Measurements from ENCODE around the gene USP15.

The USP15 gene

GRCh38 chr12:62261876-62262517, 1.8 kb downstream of the USP15 start:
- TF ChIP-seq CTCF (IDR thresholded peaks at IDR 0.05; ENCODE audit: insufficient read depth, low read length, poor library complexity, severe bottlenecking), result no peak
- Histone ChIP-seq H3K4me3 (replicated peaks; ENCODE audit: low read depth, low read length) (peak overlapping the region; percentile 98), H3K27me3 (replicated peaks; ENCODE audit: control insufficient read depth, insufficient read depth, low read length) (no peaks in the 10 kb centered on the region), H3K36me3 (ENCODE audit: control insufficient read depth, insufficient read depth, low read length) (no peaks in the 10 kb centered on the region; the same call in 1 of the 2 replicates)
- DNase-seq (ENCODE audit: extremely low read depth, insufficient read length), result no peak

GRCh38 chr12:62263232-62263631, 3.0 kb downstream of the USP15 start:
- H3K27me3 ChIP-seq (replicated peaks; ENCODE audit: control insufficient read depth, insufficient read depth, low read length), result no peaks in the 10 kb centered on the region
- TF ChIP-seq CTCF (IDR thresholded peaks at IDR 0.05; ENCODE audit: insufficient read depth, low read length, poor library complexity, severe bottlenecking), result no peak
- no peak for DNase-seq (ENCODE audit: extremely low read depth, insufficient read length)
- no peak overlapping the region; the same call in 1 of the 2 replicates for H3K4me3 ChIP-seq (replicated peaks; ENCODE audit: low read depth, low read length)
- H3K36me3 ChIP-seq (ENCODE audit: control insufficient read depth, insufficient read depth, low read length), result no peaks in the 10 kb centered on the region; the same call in 1 of the 2 replicates

GRCh38 chr12:62263966-62264365, 3.8 kb downstream of the USP15 start:
- no peak for TF ChIP-seq CTCF (IDR thresholded peaks at IDR 0.05; ENCODE audit: insufficient read depth, low read length, poor library complexity, severe bottlenecking)
- no peak overlapping the region; the same call in 1 of the 2 replicates for H3K4me3 ChIP-seq (replicated peaks; ENCODE audit: low read depth, low read length)

GRCh38 chr12:62264706-62265105, 4.5 kb downstream of the USP15 start:
- no peak for DNase-seq (ENCODE audit: extremely low read depth, insufficient read length)
- Histone ChIP-seq H3K36me3 (ENCODE audit: control insufficient read depth, insufficient read depth, low read length) (no peaks in the 10 kb centered on the region; the same call in 1 of the 2 replicates), H3K27me3 (replicated peaks; ENCODE audit: control insufficient read depth, insufficient read depth, low read length) (no peaks in the 10 kb centered on the region), H3K4me3 (replicated peaks; ENCODE audit: low read depth, low read length) (peak overlapping the region; percentile 20)
- no peak for TF ChIP-seq CTCF (IDR thresholded peaks at IDR 0.05; ENCODE audit: insufficient read depth, low read length, poor library complexity, severe bottlenecking)

More at GRCh38 chr12:62263966-62264365, 3.8 kb downstream of the USP15 start:
- Histone ChIP-seq H3K27me3 (replicated peaks; ENCODE audit: control insufficient read depth, insufficient read depth, low read length) (no peaks in the 10 kb centered on the region), H3K36me3 (ENCODE audit: control insufficient read depth, insufficient read depth, low read length) (no peaks in the 10 kb centered on the region; the same call in 1 of the 2 replicates)
- no peak for DNase-seq (ENCODE audit: extremely low read depth, insufficient read length)

- Histone ChIP-seq H3K36me3 (ENCODE audit: control insufficient read depth, insufficient read depth, low read length) (no peaks in the 10 kb centered on the region; the same call in 1 of the 2 replicates), H3K4me3 (replicated peaks; ENCODE audit: low read depth, low read length) (no peak overlapping the region), H3K27me3 (replicated peaks; ENCODE audit: control insufficient read depth, insufficient read depth, low read length) (no peaks in the 10 kb centered on the region)
- no peak for TF ChIP-seq CTCF (IDR thresholded peaks at IDR 0.05; ENCODE audit: insufficient read depth, low read length, poor library complexity, severe bottlenecking)
- DNase-seq (ENCODE audit: extremely low read depth, insufficient read length), result no peak
Observed at GRCh38 chr12:62265511-62265910, 5.3 kb downstream of the USP15 start.
